Stimulated activated CD4-positive, alpha-beta T cell treated with anti-CD3 and anti-CD28 coated beads, TNF-alpha, amount 100 ng/mL, for 48 hours (primary cell): ENCODE data around the gene PLPP4.

Experiments
- DNase-seq, 3 donors: peaks; one replicate each; pipeline ENCODE4 v3.0.0-alpha.2; 2020; ENCODE audit warnings: low read depth in 3 of 3

The PLPP4 gene

DNA sequence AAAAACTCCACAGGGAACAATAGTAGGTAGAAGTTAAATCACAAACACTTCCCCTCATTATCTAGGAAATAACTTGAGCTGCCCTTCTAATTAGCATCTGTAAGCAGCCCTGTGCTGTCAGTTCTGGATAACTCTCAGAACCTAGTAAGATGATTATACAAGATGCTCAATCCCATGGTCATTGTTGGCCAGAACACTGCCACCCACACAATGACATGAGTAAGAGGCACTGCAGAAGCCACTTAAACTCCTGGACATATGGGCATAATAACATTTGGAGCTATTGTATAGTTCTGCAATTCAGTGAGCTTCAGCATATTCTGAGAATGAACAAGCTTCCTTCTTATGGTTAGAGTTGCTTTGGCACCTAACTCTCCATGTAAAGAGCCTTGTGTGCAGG lies 153.8 kb downstream of the PLPP4 start:
- no peak for DNase-seq

DNA sequence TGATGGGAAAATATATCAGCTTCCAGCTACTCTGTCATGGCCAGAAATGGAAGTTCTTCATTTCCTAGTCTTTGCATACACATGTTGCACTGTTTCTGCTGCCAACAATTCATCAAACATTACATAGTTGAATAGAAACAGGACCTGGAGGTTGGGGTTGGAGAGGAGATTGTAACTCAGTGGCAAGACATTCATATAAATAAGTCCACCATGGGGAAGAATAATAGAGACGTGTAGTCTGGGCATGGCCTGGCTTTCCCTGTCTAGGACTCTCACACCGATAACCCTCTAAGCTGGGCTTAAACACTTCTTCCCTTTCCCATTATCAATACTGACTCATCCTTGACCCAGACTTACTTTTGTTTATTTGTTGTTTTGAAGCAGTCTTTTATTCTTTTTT lies 155.7 kb downstream of the PLPP4 start:
- no peak for DNase-seq

DNA sequence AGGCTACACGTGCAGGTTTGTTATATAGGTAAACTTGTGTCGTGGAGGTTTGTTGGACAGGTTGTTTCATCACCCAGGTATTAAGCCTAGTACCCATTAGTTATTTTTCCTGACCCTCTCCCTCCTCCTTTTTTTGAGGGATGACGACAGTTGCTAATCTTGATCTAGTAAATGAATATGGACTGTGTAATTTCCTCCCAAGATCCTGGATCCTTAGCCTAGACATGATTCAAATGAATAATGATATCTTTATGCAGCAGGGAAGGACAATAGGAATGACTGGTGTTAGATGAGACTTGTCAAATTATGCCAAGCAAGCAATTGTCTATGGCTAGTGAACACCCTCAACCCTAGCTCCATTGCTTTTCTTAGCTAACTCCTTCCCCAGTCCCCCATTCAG lies 156.2 kb downstream of the PLPP4 start:
- DNase-seq = no peak

DNA sequence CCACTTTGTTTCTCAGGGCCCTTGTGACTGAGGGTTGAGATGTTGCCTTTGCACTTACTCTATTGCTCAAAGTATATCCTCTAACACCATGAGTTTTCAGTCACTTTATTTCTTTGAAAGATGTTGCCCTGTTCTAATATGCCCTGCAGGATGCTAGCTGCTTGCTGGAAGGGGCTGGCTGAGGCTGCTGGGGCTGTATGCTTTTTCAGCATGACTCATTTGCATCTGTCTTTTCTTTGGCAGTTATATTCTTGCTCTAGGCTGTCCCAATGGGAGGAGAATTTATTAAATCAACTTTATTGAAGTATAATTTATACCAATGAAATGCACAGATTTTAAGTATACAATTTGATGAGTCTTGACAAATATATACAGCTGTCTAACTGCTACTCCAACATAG lies 157.7 kb downstream of the PLPP4 start:
- DNase-seq = no peak

DNA sequence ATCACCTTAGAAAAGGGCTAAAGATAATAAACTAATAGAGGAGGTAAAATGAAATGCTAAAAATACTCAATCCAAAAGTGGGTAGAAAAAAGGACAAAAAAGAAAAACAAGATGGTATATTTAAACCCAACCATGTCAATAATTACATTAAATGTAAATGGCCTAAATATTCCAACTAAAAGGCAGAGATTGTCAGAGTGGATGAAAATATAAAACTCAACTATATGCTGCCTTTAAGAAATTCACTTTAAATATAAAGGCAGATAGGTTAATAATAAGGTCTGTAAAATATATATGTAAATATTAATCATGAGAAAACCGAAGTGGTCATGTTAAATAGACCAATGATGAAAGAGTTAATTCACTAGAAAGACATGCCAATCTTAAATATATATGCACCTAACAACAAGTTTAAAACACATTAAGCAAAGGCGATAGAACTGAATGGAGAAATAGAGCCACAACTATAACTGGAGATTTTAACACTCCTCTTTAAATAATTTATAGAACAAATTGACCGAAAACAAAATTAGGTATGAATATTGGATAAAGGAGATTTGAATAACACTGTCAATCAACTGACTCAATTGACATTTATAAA lies 159.4 kb downstream of the PLPP4 start:
- DNase-seq = no peak

DNA sequence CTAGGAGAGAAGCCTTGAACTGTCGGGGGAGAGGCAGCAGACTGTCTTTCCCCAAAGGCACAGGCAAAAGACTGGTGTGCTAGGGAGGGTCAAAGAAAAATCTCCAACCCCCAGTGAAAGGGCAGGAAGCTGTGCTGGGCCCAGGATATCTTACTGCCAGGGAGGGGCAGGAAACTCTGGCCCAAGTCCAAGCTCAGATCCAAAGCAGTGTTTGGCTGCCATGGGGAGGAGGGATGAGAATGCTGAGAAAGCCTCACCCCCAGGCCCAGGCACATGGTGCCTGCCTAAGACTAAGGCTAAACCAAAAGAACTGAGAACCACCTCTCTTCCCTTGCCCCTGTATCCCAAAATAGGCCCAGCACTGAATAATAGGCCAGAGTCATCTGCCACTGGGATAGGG lies 171.2 kb downstream of the PLPP4 start:
- DNase-seq = no peak

DNA sequence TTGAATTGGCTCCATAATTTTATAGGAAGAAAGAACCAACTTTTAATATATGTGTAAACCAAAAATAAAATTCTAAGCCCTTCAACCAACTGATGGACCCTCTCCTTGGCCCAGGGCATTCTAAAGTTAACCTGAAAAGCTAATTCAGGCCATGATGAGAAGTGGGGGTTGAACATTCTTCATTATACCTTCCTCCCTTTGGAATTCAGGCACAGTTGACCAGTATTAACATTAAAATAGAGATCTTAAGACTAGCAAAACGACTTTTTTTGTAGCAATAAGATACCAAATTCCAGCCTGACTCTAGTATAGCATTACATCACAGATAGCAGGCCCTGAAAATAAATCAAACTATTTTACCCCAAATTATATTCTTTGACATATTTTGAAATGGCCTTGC lies 173.2 kb downstream of the PLPP4 start:
- no peak for DNase-seq

DNA sequence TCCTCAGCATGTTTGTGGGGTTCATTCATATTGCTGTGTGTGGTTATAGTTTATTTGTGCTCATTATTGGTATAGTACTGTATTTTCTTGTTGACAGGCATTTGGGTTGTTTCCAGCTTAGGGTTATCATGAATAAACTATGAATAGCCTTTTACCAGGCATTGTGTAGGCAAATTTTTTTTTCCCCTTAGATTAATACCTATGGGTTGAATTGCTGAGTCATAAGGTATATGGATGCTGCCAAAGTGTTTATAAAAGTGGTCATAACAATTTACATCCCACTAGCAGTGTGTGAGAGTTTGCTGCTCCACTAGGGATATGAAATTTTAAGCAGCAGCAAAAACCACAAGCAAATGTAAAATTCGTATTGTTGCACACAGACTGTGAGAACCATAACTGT lies 175.0 kb downstream of the PLPP4 start:
- no peak for DNase-seq

DNA sequence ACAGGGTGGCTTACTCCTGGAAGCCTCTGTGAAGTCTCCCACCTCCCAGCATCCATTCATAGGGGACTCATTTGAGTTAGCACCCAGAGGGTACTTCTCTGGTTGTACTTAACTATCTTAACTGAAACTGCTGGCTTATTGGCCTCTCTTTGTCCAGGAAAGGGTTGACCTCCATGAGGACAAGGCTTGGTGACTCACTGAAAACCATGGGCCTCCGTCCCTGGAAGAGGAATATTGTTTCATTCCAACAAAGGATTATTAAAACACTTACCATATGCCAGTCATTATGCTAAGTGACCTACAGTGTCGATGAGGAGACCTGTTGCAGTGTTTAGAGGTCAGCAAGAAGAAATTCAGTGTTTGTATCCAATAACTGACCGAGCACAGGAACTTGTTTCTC lies 175.9 kb downstream of the PLPP4 start:
- DNase-seq = no peak

DNA sequence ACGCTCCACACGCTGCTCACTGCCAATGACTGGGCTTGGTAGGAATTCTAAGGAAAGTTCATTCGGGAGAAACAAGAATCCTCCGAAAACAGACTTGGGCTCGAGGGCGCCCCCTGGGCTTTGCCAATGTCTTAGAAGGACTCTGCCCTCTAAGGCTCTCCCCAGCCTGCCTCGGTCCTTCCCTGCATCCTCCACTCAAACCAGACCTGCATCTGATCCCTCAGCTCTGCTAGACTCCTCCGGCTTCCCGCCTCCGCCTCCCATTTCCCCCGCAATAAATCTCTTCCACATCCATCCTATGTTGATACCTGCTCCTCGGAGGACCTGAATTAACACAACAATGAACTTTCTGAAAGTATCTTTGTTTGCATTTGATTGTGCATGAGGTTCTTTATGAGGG lies 177.6 kb downstream of the PLPP4 start:
- DNase-seq = no peak
